ELR (cell line): ENCODE measurements around the gene SAFB.

Experiments used
- DNase-seq: peaks from one replicate; pipeline ENCODE4 v3.0.0-alpha.2; 2015; ENCODE audit warnings: low read depth

SAFB gene

DNA sequence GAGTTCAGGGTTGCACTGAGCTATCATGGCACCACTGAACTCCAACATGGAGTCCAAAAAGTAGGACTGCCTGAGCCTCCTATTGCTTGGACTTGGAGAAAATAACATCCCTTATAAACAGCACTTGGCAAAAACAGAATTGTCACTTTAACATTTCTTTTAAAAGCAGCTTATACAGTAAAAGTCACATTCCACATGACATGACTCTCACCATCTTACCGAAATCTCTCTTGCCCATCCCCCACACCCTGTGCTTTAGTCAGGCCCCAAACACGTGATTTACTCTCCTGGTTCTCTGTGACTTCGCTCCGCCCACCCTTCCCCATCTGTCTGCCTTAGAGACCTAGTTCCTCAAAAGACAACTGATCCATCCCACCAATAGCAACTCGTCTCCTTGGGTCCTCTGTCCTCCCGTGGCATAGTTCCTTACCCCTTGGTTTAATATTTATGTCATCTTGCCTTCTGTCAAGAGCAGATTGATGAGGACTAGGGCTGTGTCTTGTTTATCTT is 4.6 kb downstream of the SAFB start:
- DNase-seq, result peak; percentile 36

DNA sequence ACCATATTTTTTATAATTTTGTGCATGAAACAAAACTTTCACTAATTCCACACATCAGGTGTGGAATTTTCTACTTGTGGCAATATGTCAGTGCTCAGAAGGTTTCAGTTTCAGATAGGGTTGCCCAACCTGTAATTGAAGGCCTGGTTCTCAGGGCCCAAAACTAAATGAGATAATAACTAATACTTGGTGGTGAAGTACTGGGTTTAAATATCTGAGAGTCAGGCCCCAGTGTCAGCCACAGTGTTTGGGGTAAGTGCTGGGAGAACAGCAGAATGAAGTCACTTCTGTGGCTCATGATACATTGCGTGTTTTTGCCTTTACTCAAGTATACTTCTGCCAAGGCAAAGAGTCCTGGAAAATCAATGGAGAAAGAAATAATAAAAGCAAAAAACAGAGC is 5.6 kb downstream of the SAFB start:
- no peak for DNase-seq

DNA sequence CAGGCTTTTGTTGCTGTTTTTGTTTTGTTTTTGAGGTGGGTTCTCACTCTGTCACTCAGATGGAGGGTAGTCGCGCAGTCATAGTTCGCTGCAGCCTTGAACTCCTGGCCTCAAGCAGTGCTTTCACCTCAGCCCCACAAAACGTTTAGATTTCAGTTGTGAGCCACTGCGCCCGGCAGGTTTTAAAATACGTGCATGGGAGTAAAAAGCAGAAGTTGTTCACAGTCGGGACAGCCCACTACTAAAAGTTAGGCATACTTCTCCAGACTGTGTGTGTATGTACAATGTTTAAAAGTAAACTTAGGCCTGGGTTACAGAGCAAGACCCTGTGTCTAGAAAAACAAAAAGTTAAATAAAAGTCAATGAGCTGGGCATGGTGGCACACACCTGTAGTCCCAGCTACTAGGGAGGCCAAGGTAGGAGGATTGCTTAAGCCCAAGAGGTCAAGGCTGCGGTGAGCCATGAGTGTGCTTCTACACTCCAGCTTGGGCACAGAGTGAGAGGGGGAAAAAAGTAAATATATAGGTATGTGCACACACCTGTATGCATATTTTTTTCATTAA is 6.1 kb downstream of the SAFB start:
- DNase-seq, result no peak

DNA sequence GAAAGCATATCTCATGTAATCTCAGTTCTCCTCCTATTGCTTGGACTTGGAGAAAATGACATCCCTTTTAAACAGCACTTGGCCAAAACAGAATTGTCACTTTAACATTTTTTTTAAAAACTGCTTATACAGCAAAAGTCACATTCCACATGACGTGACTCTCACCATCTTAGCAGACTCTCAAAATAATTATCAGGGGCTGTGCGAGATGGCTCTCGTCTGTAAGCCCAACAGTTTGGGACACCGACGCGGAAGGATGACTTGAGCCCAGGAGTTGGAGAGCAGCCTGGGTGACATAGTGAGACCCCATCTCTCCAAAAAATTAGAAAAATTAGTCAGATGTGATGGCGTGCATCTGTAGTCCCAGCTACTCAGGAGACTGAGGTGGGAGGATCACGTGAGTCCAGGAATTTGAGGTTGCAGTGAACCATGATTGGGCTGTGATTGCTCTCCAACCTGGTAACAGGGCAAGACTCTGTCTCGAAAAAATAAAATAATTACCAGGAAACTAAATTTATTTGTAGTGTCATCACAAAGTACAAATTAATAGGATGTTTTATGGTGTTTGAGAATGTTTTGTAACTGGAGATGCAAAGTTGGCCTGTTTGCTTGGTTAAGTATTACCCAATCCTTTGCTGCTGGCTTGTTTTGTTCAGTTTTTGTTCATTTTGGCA is 8.8 kb downstream of the SAFB start:
- DNase-seq, result no peak

DNA sequence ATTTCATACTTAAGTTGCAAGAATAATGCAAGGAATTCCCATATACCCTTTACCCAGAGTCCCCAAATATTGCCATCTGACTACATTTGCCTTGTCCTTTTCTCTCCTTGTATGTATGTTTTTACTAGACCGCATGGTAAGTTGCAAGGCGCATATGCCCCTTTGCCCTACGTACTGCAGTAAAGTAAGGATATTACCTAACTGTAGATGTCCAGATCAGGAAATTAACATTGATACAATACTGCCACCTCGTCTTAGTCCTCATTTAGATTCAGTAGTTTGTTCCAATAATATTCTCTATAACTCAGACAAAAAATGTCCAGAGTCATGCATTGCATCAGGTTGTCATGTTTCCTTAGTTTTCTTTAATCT is 9.3 kb downstream of the SAFB start:
- no peak for DNase-seq

DNA sequence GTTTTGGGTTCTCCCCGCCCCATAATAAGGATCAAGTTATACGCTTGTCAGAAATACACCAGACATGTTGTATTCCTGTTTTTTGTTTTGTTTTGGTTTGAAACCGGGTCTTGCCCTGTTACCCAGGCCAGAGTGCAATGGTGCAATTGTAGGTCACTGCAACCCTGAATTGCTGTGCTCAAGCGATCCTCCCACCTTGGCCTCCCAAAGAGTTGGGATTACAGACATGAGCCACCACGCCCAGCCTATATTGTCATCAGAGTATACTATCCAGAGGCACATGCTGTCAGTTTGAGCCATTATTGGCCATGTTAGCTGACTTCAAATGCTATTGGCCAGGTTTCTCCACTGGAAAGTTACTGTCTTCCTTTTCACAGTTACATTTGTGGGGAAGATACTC is 9.8 kb downstream of the SAFB start:
- DNase-seq, result no peak

- no peak for DNase-seq
Observed at GRCh38 chr19:5635427-5635826, 12.5 kb downstream of the SAFB start.

- DNase-seq, result no peak
Observed at GRCh38 chr19:5637971-5638370, 15.1 kb downstream of the SAFB start.

- no peak for DNase-seq
Observed at GRCh38 chr19:5641171-5641570, 18.3 kb downstream of the SAFB start.

- no peak for DNase-seq
Observed at GRCh38 chr19:5642204-5642603, 19.3 kb downstream of the SAFB start.

DNA sequence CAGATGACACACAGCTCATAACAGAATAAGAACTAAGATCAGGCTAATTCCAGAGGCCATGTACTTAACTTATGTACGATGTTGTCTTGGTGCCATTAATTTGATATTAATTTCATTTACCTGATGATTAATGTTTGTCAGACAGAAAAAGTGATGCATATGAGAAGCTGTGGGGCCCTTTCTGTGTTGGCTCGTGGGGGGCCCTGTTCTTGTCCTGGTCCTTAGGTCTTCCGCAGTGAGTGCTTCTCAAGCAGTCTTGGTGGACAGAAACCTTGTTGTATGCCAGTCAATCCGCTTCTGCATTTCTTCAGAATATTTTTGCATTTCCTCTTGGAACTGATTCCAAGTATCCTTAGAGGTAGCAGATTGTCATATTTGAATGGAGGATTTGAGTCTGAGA is 20.2 kb downstream of the SAFB start:
- DNase-seq, result no peak

- no peak for DNase-seq
Observed at GRCh38 chr19:5644037-5644436, 21.2 kb downstream of the SAFB start.

- no peak for DNase-seq
Observed at GRCh38 chr19:5645409-5645808, 22.5 kb downstream of the SAFB start.

DNA sequence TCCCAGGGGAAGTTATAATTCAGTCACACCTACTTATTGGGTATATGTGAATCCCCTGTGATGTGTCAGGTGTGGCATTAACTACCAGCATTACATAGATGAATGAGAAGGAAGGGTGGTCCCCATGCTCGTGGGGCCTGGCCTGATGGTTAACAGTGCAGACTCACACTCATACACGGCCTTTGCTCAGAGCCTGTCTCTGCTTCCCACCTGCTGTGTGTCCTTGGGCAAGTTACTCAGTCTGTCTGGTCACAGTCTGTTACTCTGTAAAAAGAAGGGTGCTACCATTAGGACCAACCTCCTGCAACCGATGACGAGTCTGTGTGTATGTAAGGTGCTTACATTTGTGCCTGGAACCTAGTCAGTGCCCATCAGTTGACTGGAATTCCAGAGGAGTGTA is 23.8 kb downstream of the SAFB start:
- DNase-seq, result no peak

DNA sequence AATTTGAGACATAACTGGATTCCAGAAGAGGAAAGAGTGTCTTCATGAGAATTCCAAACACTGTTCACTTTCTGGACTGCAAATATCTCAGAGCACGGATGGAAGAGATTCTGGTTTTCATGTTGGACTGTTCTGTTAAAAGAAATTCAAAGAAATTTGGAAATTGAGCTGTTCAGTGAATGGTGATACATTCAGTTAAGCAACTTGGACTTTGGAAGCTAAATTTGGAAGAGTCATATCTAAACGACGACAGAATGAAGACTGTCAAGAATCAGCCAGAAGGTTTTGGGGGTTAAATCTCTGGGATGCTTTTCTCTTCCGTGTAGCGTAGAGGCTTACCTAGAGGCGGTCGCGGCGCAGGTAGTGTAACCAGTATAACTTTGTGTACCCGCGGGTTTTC is 25.6 kb downstream of the SAFB start:
- DNase-seq, result no peak

DNA sequence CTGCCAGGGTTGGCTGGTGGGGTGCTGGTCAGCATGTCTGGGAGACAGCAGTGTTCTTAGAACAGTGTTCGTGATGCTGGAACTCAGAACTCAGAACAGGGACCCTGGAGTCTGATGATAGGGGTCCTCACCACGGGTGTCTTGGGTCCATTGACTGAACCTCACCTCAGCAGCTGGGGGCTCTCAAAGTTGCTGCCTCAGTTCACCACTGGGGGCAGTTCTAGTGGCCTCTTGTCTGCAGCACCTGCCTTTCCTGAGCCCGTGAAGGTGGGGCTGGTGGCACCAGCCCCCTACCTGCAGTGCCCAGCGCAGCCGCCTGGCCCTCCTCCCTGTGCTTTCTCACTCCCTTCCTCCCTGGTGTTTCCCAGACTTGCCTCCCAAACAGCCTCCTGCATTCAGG is 28.5 kb downstream of the SAFB start:
- DNase-seq, result no peak

DNA sequence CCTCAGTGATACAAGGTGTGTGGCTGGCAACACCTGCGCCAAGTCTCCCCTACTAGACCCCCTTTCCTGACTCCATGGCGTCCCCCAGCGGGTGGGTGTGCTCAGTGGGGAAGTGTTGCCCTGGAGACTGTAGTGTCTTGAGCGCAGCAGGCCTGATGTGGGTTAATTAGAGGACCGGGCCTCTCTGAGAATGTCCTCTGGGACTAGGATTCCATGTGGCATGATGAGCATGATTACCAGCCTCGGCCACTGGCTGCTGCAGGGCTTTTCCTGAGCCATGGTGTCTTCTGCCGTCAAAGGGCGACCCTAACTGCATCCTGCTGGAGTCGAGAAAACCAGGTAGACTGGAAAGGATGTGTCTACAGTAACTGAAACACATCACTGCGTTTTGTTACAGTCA is 29.4 kb downstream of the SAFB start:
- no peak for DNase-seq

- DNase-seq, result no peak
Observed at GRCh38 chr19:5654931-5655330, 32.0 kb downstream of the SAFB start.

GRCh38 chr19:5655412-5655811 is 32.5 kb downstream of the SAFB start:
- no peak for DNase-seq

GRCh38 chr19:5661483-5661882 is 38.6 kb downstream of the SAFB start:
- DNase-seq, result no peak

- no peak for DNase-seq
Observed at GRCh38 chr19:5663904-5664303, 41.0 kb downstream of the SAFB start.

- no peak for DNase-seq
Observed at GRCh38 chr19:5664515-5664914, 41.6 kb downstream of the SAFB start.

DNA sequence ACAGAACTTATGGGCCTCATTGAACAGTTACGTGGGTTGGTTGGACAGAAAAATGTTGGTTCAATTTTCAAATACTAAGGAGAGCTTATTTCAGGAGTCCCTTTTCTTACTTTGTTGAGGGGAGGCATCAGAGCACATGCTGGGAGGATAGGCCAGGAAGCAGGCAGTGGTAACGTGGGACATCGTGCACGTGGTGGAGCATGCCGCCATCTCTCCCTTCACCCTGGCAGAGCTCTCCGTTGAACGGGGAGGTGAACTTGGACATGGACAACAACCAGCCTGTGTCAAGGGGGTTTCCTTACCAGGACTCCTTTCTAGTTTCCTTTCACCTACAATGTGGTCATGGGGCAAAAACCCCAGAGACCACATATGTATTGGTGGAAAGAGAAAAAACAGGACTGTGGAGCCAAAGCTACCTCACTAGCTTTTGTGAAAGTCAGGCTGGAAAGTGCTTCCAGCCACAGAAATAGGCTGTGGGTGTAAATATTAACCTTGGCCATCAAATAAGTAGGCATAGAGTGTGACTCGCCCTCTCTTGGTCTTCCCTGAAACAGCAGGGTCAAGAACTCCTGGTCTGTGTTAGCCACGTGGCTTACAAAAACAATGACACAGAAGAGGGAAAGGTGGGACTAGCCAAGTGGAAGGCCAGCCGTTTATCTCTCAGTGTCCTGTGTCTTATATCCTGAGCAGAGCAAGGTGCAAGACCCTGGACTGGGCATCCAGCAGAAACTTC is 43.1 kb downstream of the SAFB start:
- peak; percentile 78 for DNase-seq
